BJ (cell line): ENCODE results near the gene ST8SIA1. TPM values are rescaled to one million over a fixed set of nuclear protein-coding genes. Genes with fewer than 3 reads are reported as not detected.

Experiments
- CTCF ChIA-PET: fragments of 350-600 bp; formaldehyde crosslinking; extraction: SDS; loops from one replicate; lab custom pipeline; 2021; ENCODE audit warnings: antibody characterized with exemption, inconsistent platforms; lab: Yijun Ruan, JAX
- POLR2A ChIA-PET: fragments of 300-600 bp; sonication (Branson Sonifier 250); formaldehyde crosslinking; extraction: SDS; loops from one replicate; lab custom pipeline; 2021; ENCODE audit warnings: antibody characterized with exemption; lab: Charles Lee
- DNase-seq: peaks from one replicate; pipeline ENCODE4 v3.0.0-alpha.2; 2011; ENCODE audit warnings: low read depth
- H3K27me3 ChIP-seq: 2 replicates; pipeline ENCODE4 v1.6.0; 2011; ENCODE audit warnings: low read length; ENCODE audit not compliant: control insufficient read depth, insufficient read depth
- H3K36me3 ChIP-seq: 2 replicates; pipeline ENCODE4 v1.5.1; 2011; ENCODE audit warnings: low read length; ENCODE audit not compliant: control insufficient read depth, insufficient read depth
- H3K4me3 ChIP-seq: 2 replicates; pipeline ENCODE4 v1.5.1; 2011; ENCODE audit warnings: low read depth, mild to moderate bottlenecking, control low read depth, low read length
- CTCF ChIP-seq: IDR thresholded peaks from 2 replicates; pipeline ENCODE4 v1.5.1; 2011; ENCODE audit warnings: low read depth, mild to moderate bottlenecking, control low read depth, inconsistent platforms, low read length, moderate library complexity; ENCODE audit not compliant: insufficient read depth
- polyA plus RNA-seq: library from polyadenylated mRNA; depleted of rRNA; stranded (reverse); fragments of >200 nt; gene quantifications from 2 replicates; pipeline ENCODE4 v1.2.3, GENCODE V29; 2011

The ST8SIA1 gene
- polyA plus RNA-seq, 1 experiment: not detected

- ChIA-PET CTCF (no interaction called here), POLR2A (no interaction called here)
- Histone ChIP-seq H3K27me3 (no peaks in the 10 kb centered on the region), H3K36me3 (no peaks in the 10 kb centered on the region), H3K4me3 (no peak overlapping the region)
- TF ChIP-seq CTCF: no peak
- no peak for DNase-seq
Measured at GRCh38 chr12:22180705-22181104, 153.8 kb downstream of the ST8SIA1 start.

- DNase-seq: no peak
- Histone ChIP-seq H3K27me3 (no peaks in the 10 kb centered on the region), H3K36me3 (no peaks in the 10 kb centered on the region), H3K4me3 (no peak overlapping the region)
- ChIA-PET POLR2A (no interaction called here), CTCF (no interaction called here)
- TF ChIP-seq CTCF: no peak
Measured at GRCh38 chr12:22173177-22173576, 161.3 kb downstream of the ST8SIA1 start.

GRCh38 chr12:22172501-22172900 lies 162.0 kb downstream of the ST8SIA1 start:
- TF ChIP-seq CTCF: no peak
- CTCF ChIA-PET: no interaction called here
- POLR2A ChIA-PET: no interaction called here
- H3K36me3 ChIP-seq: no peaks in the 10 kb centered on the region
- no peaks in the 10 kb centered on the region for H3K27me3 ChIP-seq
- no peak for DNase-seq
- no peak overlapping the region for H3K4me3 ChIP-seq

- TF ChIP-seq CTCF: no peak
- DNase-seq: no peak
- Histone ChIP-seq H3K27me3 (no peaks in the 10 kb centered on the region), H3K4me3 (no peak overlapping the region), H3K36me3 (no peaks in the 10 kb centered on the region)
- CTCF ChIA-PET: no interaction called here
- POLR2A ChIA-PET: no interaction called here
Measured at GRCh38 chr12:22169376-22169775, 165.1 kb downstream of the ST8SIA1 start.

GRCh38 chr12:22164139-22164538 lies 170.4 kb downstream of the ST8SIA1 start:
- TF ChIP-seq CTCF: no peak
- H3K36me3 ChIP-seq: no peaks in the 10 kb centered on the region
- no peak for DNase-seq
- ChIA-PET POLR2A (no interaction called here), CTCF (no interaction called here)
- no peaks in the 10 kb centered on the region for H3K27me3 ChIP-seq
- no peak overlapping the region for H3K4me3 ChIP-seq
